ENCODE results near the gene NOS1AP.

- TF ChIP-seq POLR2AphosphoS5 (IDR thresholded peaks at IDR 0.05) (no peak), POLR2A (IDR thresholded peaks at IDR 0.05) (no peak), CTCF (IDR thresholded peaks at IDR 0.05) (no peak)
Observed at GRCh38 chr1:162343470-162343869, 274.0 kb downstream of the NOS1AP start.

All from stomach (tissue), 4 donors.